ENCODE data around the gene FAM120A.

Gene FAM120A

DNA sequence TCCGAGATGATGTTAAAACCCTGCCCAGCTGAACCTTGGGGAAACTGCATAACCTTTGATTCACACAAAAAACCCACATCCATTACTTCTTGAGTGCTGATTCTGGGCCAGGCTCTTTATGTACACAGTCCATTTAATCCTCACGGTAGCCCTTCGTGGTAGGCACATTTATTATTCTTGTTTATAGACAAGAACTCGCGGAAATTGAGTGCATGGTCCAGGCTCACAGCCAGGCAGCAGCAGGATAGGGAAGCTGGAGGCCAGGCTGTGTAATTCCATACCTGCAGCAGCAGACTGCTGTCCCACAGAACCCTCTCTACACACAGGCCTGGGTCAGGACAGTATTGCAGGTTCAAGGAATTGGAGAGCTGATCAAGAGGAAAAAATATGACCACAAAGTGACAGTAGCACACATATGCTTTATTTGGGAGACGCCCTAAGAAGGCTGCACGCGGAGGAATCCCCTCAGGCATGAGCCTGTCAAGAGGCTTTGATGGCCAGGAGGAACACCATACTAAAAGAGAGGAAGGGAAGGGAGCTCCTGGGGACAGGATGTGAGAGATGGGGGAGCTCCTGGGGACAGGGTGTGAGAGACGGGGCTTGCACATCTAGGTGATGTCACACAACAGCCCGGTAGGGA lies 28.4 kb upstream of the FAM120A start:
- peak overlapping the region; percentile 9; the same call in 1 of the 2 replicates for H3K27ac ChIP-seq
- no peak for TF ChIP-seq ZFX (IDR thresholded peaks at IDR 0.05)
- TF ChIP-seq, protein P1, sequence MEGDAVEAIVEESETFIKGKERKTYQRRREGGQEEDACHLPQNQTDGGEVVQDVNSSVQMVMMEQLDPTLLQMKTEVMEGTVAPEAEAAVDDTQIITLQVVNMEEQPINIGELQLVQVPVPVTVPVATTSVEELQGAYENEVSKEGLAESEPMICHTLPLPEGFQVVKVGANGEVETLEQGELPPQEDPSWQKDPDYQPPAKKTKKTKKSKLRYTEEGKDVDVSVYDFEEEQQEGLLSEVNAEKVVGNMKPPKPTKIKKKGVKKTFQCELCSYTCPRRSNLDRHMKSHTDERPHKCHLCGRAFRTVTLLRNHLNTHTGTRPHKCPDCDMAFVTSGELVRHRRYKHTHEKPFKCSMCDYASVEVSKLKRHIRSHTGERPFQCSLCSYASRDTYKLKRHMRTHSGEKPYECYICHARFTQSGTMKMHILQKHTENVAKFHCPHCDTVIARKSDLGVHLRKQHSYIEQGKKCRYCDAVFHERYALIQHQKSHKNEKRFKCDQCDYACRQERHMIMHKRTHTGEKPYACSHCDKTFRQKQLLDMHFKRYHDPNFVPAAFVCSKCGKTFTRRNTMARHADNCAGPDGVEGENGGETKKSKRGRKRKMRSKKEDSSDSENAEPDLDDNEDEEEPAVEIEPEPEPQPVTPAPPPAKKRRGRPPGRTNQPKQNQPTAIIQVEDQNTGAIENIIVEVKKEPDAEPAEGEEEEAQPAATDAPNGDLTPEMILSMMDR (conservative IDR thresholded peaks at IDR 0.05) = no peak

DNA sequence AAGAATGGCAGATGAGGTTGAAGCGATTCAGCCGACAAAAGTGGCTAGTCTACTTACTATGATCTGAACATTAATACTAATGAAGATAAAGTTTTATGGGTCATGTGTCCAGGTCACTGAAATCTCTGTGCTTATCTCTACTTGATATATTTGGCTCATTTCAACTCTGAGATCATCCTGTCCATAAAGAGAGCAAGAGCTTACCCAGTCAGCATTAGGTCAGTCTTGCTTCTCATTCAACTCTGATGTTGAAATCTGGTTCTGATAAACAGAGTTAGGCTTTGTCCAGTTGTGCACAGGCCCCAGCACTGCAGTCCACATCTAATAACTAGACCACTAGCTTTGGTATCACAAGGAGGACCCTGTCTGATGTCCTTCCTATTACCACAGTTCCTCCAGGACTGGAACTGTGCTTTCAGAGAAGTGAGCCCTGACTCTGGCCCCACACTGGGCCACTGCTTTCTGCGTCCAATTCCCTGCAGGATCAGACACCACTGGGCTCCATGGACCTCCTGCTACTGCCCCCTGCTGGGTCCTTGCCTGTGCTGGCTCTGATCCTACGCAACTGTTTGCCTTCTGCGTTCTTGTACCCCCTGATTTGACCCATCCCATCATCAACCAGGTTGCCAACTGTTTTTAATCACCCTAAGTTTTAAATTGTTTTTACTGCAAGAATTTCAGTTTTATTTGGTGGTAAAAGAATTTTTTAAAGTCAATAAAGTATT lies 23.7 kb upstream of the FAM120A start:
- no peak overlapping the region for H3K27ac ChIP-seq
- TF ChIP-seq, protein P1 (conservative IDR thresholded peaks at IDR 0.05) = peak; percentile 42
- TF ChIP-seq ZFX (IDR thresholded peaks at IDR 0.05) = no peak

DNA sequence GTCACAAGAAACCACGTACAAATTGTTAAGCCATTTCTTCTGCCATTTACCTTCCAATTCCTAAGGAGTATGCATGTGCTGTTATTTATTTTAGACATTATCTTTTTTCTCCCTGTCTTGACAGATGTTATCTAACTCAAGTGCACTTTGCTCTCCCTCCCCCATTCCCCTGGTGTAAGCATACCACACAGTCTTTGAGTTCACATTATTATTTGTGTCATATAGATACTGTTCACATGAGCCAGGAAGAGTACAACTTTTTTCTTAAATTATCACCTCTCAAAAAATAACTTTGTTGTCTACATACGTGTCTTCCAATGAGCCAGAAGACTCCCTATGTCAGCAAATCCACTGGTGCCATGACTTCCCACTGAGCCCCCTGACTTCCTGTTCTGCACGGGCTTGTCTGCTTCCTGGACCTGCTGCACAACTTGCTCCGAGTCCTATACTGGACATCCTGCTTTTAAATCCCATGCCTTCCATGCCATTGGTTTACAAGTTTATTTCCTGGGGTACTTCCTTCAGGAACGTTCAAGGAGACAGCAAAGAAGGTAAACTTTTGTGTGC lies 19.9 kb upstream of the FAM120A start:
- TF ChIP-seq, protein P1 (conservative IDR thresholded peaks at IDR 0.05) = no peak
- TF ChIP-seq ZFX (IDR thresholded peaks at IDR 0.05) = no peak
- no peak overlapping the region for H3K27ac ChIP-seq

DNA sequence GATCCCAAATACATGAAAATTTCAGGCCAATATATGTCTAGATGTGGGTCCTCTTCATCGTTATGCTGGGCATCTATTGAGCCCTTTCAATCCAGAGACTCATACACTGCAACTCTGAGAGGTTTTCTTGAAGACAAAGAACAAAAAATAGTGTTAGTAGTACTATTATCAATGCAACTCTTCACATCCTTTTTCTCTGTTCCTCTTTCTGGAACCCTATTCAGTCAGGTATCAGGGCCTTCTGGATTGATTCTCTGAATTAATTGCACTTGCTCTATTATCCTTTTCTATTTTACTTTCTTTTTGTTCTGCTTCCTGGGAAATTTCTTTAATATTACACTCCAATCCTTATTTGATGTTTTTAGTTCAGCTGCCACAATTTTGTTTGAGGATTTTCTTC lies 18.5 kb upstream of the FAM120A start:
- no peak overlapping the region for H3K27ac ChIP-seq
- TF ChIP-seq ZFX (IDR thresholded peaks at IDR 0.05) = no peak
- TF ChIP-seq, protein P1 (conservative IDR thresholded peaks at IDR 0.05) = no peak

DNA sequence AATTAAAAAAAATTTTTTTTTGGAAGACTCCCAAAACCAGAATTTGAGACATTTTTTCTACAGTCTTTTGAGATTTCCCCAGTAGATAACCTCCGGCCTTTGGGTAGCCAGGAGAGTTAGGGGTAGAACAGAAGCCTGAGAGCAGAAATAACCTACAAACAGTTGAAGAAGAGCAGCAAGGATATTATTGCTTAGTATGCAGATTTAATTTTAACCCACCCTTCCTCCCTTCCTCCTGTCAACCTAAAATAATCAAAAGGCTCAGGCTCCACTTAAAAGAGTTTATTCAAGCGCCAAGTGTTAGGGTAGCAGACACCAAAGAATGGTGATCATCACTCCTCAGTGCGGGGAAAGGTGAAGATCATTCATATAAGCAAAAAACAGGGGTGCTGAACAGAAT lies 17.4 kb upstream of the FAM120A start:
- H3K27ac ChIP-seq = no peak overlapping the region
- TF ChIP-seq, protein P1 (conservative IDR thresholded peaks at IDR 0.05) = no peak
- no peak for TF ChIP-seq ZFX (IDR thresholded peaks at IDR 0.05)

DNA sequence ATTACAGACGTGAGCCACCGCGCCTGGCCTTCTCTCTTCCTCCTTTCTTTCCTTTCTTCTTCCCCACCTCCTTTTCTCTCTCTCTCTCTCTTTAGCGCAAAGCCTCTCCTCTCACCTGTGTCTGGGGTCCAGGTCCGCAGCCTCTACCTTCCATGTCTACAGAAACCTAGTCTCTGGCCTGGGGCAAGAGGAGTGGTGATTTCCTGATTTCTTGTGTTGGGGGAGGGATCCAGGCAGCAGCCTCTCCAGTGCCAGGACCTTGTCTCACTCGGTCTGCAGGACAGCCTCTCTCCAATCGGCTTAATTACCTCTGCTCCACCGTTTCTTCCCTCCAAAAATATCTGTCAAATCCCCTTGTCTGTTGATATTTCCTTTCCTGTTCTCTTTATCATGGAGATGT lies 16.1 kb upstream of the FAM120A start:
- H3K27ac ChIP-seq = no peak overlapping the region
- no peak for TF ChIP-seq ZFX (IDR thresholded peaks at IDR 0.05)

DNA sequence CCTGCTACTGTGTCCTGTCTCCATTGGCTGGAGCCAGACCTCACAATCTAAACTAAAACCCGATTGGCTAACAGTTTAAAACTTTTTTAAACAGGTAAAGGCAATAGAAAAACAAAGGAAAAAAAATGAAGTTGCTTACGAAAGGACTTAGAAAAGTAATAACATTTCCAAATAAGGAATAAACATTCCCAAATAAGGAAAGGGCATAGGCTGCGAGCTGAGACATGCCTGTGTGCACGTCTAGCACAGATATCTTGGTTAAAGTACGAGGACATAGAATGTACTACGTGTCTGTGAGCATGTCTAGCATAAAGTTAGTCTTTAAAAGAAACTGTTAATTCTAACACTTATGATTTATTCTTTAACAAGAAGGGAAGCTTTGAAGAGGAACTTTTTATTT lies 15.3 kb upstream of the FAM120A start:
- TF ChIP-seq ZFX (IDR thresholded peaks at IDR 0.05) = no peak
- TF ChIP-seq, protein P1 (conservative IDR thresholded peaks at IDR 0.05) = no peak
- no peak overlapping the region for H3K27ac ChIP-seq

Data from C4-2B (cell line).